CD4-positive, alpha-beta T cell treated with Interleukin-4 for 4 hours (primary cell): ENCODE data around the gene CAVIN1.
"Not testable (repeated sequence)": the region's sequence is repeated elsewhere in the genome, so short reads cannot be mapped to it uniquely, and the experiment has no call there.

Experiments used
- DNase-seq: peaks from one replicate; pipeline ENCODE4 v3.0.0-alpha.2; 2020

Gene CAVIN1

DNA sequence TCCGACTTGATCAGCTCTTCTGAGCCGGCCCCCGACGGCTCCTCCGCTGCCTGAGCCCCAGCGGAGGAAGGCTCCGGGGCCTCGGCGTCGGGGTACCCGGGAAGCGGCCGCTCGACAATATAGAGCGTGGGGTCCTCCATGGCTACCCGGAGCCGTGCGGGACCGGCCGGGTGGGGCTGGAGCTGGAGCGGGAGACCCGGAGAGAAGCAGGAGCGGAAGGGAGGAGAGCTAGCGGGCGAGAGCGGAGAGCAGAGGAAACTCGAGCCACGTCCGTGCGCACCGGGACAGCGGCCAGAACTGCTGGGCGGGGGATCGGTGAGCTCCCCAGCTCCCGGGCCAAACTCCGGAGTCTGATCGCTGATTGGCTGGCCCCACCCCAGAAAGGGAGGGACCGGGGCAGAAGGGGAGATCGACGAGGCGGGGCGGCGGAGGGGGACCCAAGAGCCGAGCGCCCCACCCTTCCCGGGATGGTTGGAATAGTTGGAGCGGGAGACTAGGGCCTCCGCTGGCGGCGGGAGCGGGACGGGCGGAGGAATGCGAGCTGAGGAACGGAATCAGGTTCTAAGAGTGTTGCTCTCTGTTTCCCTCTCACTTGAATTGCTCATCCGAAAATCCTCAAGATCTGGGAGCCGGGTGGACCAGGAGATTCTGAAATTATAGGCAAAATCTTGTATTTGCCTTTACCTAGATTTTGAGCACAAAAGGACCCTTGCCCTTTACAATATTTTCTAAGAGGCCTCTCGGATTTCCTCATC is at the start of gene CAVIN1:
Gene CAVIN1, minus strand, starts transcription at position 299 of the 755 bp plus-strand sequence. Its CDS starts 159 bp downstream, at position 140.
- DNase-seq: no peak

- no peak for DNase-seq
Measured at GRCh38 chr17:42467889-42468288, 44.8 kb upstream of the CAVIN1 start.

DNA sequence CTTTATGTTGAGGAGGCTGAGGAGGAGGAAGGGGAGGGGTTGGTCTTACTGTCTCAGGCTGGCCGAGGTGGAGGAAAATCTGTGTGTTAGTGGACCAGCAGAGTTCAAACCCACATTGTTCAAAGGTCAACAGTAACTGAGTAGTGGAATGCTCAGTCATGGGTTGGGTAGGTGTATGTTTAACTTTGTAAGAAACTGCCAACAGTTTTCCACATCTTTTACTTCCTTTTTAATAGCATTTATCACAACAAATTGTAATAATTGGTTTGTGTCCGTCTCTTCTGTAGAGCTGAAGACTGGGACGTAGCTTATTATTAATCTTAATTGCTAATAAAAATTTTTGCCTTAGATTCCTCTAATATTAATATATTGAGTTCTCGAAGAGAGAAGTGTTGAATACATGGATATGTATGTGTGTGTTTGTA is 40.9 kb upstream of the CAVIN1 start:
- no peak for DNase-seq

GRCh38 chr17:42460371-42460770 is 37.3 kb upstream of the CAVIN1 start:
- no peak for DNase-seq

- DNase-seq: peak; percentile 23
Measured at GRCh38 chr17:42459801-42460281, 36.8 kb upstream of the CAVIN1 start.

DNA sequence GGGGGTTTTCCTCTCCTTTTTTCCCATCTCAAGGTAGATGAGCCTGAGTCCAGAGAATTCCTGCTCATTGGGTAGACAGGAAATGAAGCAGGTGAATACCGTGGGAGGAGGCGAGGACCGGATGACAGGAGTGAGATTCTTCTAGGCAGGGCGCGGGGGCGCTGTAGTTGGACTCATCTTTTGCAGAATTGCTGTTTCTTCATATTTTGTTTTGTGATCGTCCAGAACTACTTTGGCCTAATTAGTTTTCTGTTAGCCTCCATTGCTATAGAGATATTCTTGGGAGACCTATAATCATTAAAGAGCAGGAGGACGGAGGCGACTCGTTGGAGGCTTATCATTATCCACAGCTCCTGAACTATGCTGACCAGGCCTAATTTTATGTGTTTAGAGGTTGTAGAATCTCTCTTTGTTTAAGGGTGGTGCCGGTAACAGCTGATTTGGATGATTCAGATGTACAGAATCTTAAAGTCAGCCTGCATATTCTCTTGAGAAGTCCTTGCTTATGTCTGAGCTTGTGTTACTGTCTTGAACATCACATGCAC is 36.3 kb upstream of the CAVIN1 start:
- no peak for DNase-seq

DNA sequence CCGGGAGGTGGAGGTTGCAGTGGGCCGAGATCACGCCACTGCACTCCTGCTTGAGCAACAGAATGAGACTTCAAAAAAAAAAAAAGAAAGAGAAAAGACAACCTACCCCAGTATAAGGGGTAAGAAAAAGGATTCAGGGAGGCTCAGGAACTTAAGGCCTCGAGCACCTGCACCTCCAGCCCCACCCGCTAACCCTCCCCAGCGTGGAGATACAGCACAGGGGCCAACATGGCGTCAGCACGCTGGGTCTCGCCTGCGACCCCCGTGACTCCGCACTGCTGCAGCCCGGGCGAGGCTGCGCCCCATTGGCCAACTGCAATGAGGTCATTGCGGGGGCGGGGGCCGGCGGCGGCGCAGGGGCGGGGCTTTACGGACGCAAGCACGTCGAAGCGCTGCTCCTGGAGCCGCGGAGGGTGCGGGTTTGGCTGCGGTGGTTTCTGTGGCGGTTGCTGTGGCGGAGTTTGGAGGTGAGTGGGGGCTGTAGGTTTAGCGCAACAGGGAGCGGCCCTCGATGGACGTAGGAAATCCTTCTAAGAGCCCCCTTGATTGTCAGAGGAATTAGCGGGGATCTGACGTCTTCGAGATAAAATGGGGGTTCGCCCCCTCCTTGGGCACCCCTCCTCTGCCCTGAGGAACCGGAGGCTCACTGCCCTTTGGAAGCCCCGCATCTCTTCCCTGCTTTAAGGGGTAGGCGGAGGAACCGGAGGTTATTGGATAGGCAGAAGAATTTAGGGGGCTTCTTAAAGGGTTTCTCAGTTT is 35.6 kb upstream of the CAVIN1 start, which contains the start of gene ATP6V0A1:
Gene ATP6V0A1, plus strand, starts transcription at position 382 of the 759 bp plus-strand sequence. CDS start 2,017 bp downstream, outside the sequence.
- DNase-seq: peak; percentile 78

- DNase-seq: no peak
Measured at GRCh38 chr17:42457107-42457792, 34.2 kb upstream of the CAVIN1 start.

DNA sequence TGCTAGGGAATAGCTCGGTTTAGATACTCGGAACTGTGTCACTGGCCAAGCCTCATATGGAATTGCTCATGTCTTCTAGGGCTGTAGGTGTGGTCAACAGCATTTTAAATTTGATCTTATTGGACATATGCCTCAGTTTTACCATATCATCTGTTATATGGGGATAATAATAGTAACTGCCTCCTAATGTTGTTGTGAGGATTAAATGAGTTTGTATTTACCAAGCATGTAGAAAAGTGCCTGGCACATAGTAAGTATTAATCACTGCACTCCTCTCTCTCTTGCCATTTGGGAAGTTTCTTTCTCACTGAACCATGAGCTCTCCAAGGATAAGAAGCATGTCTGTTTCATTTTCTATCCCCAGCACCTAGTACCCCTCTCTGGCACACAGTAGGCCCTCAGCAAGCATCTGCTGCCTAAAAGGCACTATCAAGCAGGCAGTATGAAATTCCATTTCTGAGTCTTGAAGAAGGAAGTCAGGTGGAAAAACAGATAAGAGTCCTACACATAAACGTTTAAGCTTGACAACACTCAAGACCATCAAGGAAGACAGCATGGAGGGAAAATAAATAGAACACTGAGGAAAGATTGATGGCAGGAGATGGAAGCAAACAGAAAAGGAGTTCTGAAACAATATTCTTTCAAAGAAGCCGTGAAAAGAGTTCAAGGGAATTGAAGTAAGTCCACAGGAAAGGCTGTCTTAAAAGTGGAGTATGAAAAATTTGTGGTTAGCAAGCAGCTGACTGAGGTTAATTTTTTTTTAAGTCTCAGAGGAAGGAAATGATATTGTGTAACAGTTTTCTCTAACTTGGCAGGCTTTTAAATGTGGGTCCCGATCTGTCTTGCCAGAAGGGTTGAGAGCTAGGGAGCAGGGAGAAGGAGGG is 33.4 kb upstream of the CAVIN1 start:
- peak; percentile 67 for DNase-seq

GRCh38 chr17:42454987-42455386 is 31.9 kb upstream of the CAVIN1 start:
- DNase-seq: not testable (repeated sequence)

DNA sequence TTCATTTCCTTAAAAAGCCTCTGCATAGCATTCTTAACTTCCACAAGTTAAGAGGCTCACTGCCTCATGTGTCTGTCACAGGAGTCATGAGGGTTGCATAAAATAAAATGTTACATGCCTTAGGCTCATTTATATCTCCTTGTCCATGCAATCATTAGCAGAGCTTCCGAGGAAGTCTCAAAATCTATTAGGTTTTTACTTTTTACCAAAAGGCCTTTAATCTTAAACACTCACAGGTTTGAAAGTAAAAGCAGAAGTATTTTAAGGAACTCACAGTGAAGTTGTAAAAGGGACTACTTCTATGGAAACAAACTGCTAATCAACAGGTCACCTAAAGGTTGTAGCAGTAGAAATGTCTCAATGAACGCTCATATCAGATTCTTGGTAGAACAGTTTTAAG is 30.4 kb upstream of the CAVIN1 start:
- DNase-seq: no peak

- DNase-seq: not testable (repeated sequence)
Measured at GRCh38 chr17:42451270-42451669, 28.2 kb upstream of the CAVIN1 start.

GRCh38 chr17:42449838-42450237 is 26.8 kb upstream of the CAVIN1 start:
- not testable (repeated sequence) for DNase-seq

- not testable (repeated sequence) for DNase-seq
Measured at GRCh38 chr17:42449176-42449575, 26.1 kb upstream of the CAVIN1 start.

DNA sequence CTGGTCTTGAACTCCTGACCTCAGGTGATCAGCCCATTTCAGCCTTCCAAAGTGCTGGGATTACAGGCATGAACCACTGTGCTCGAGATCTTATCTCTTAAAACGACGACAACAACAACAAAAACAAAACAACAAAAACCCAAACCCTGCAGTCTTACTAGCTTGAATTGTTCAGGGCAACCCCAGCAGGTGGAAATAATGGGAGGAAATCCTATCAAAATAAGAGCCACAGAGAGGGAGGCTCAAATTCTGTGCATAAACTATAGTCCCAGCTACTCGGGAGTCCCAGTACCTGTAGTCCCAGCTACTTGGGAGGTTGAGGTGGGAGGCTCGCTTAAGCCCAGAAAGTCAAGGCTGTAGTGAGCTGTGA is 19.1 kb upstream of the CAVIN1 start:
- DNase-seq: no peak

DNA sequence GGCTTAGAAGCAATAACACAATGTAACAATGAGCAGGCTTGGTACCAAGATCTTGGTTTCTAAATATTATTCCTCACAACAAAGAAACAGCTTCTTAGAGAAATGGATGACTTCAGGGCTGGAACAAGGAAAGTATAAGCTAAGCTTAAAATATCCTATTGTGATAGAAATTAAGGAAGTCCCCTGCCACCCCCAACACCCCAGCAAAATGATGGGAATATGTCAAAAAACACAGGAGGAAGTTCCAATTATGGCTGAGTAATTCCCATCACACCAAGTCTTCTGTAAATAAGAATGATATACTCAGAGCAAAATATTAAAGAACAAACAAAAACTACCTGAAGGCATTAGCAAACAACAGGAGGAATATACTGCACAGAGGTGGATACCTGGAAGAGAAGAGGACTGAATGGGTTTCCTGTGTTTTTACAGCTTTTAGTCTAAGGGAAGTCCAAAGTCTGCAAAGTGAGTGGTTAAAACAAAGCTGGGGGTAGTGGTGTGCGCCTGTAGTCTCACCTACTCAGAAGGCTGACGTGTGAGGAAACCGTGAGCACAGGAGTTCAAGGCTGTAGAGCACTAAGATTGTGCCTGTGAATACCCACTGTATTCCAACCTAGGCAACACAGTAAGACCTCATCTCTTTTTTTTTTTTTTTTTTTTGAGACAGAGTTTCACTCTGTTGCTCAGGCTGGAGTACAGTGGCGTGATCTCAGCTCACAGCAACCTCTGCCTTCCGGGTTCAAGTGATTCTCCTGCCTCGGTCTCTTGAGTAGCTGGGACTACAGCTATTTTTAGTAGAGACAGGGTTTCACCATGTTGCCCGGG is 18.5 kb upstream of the CAVIN1 start:
- DNase-seq: no peak

DNA sequence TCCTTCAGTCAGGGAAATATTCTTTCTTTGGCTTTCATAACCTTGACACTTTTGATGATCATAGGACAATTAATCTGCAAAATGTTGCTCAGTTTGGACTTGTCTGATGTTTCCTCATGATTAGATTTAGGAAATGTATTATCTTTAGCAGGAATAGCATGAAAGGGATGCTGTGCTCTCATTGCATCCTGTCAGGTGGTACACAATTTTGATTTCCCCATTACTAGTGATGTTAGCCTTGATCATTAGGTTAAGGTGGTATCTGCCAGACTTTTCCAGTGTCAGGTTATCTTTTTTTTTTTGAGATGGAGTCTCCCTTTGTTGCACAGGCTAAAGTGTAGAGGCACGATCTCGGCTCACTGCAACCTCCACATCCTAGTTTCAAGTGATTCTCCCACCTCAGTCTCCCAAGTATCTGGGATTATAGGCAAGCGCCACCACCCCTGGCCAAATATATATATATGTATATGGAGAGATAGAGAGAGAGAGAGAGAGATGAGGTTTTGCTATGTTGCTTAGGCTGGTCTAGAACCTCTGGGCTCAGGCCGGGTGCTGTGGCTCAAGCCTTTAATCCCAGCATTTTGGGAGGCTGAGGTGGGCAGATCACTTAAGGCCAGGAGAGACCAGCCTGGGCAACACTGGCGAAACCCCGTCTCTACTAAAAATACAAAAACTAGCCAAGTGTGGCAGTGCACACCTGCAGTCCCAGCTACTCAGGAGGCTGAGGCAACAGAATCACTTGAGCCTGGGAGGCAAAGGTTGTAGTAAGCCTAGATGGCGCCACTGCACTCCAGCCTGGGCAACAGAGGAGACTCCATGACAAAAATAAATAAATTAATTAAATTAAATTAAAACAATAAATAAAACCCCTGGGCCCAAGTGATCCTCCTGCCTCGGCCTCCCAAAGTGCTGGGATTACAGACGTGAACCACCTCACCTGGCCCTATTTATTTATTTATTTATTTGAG is 15.8 kb upstream of the CAVIN1 start:
- peak; percentile 53 for DNase-seq

DNA sequence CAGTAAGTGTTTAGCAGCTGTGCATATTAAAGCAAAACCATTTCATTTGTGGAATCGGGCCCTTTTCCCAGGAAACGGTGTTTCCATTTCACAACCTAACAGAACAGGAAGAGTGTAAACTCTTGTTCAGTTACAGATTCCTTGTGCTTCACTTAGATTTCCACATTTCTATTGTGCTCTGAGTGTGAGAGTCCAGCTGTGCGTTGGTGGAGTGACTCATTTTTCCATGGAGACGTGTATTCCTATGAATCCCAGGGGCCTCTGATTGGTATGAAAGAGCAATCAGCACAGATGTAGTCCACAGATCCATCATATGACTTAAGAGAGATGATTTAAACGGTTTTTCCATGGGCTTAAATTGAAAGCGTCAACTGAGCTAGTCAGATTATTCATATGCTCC is 13.3 kb upstream of the CAVIN1 start:
- DNase-seq: no peak

DNA sequence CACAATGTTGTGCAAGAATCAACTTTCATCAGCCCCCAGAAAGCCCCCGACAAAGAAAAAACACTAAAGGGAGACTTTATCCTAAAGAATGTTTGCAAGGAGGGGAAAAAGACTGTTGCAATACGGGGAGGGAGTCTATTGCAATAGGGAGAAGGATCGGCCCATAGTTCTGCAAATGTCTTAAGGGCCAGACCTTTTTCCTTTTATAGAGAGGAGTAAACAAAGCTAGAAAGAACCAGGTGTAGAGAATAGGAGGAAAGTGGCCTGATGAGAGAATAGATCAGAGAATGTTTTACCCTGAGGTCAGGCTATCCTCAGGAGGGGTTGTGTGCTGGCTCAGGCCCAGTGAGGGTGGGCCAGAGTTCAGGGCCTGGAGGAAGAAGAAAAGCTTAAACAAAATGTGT is 8.7 kb upstream of the CAVIN1 start:
- DNase-seq: no peak
